Calu3 (cell line): Measurements from ENCODE around the gene RPS21. TPM values are rescaled to one million over a fixed set of nuclear protein-coding genes. Genes with fewer than 3 reads are reported as not detected.

Experiments
- BruUV-seq: library from RNA; stranded (reverse); fragments of 400-500 nt; replicated peaks from 2 replicates; lab custom pipeline; 2021; lab: Mats Ljungman, UMichigan
- CTCF ChIA-PET: fragments of 300-600 bp; sonication (Branson Sonifier 250); formaldehyde crosslinking; loops from one replicate; lab custom pipeline; 2022; ENCODE audit warnings: antibody characterized with exemption; lab: Charles Lee
- DNase-seq: peaks from one replicate; pipeline ENCODE4 v3.0.0; 2022
- H3K27ac Mint-ChIP-seq: one replicate; pipeline ENCODE4 v1.8.0; 2022; ENCODE audit warnings: mixed read lengths; ENCODE audit not compliant: unreplicated experiment
- H3K27me3 Mint-ChIP-seq: one replicate; pipeline ENCODE4 v1.8.0; 2022; ENCODE audit warnings: mixed read lengths; ENCODE audit not compliant: unreplicated experiment
- H3K36me3 Mint-ChIP-seq: one replicate; pipeline ENCODE4 v1.8.0; 2022; ENCODE audit warnings: mild to moderate bottlenecking, moderate library complexity, mixed read lengths; ENCODE audit not compliant: insufficient read depth, unreplicated experiment
- H3K4me1 Mint-ChIP-seq: one replicate; pipeline ENCODE4 v1.8.0; 2022; ENCODE audit warnings: mild to moderate bottlenecking, low read depth, mixed read lengths; ENCODE audit not compliant: unreplicated experiment
- H3K4me3 Mint-ChIP-seq: one replicate; pipeline ENCODE4 v1.8.0; 2022; ENCODE audit warnings: mild to moderate bottlenecking, low read depth, moderate library complexity, mixed read lengths; ENCODE audit not compliant: unreplicated experiment
- H3K9me3 Mint-ChIP-seq: one replicate; pipeline ENCODE4 v1.8.0; 2022; ENCODE audit warnings: low read depth, mixed read lengths; ENCODE audit not compliant: unreplicated experiment
- intact Hi-C: fragments of 100-400 bp; cut with micrococcal nuclease; formaldehyde crosslinking; loops from one replicate; pipeline ENCODE4 v1.10.0; 2022; ENCODE audit not compliant: unreplicated experiment
- total RNA-seq: library from RNA; stranded (reverse); gene quantifications from 2 replicates; pipeline ENCODE4 v1.2.3, GENCODE V29; 2022
- TF ChIP-seq, protein P1 (sequence below): fragments of 200-600 bp; IDR thresholded peaks from one replicate; pipeline ENCODE4 v1.8.0; 2022; ENCODE audit warnings: antibody characterized with exemption; ENCODE audit not compliant: unreplicated experiment

RPS21 gene
- total RNA-seq, 1 experiment from 2014 or later = 1,936 TPM

DNA sequence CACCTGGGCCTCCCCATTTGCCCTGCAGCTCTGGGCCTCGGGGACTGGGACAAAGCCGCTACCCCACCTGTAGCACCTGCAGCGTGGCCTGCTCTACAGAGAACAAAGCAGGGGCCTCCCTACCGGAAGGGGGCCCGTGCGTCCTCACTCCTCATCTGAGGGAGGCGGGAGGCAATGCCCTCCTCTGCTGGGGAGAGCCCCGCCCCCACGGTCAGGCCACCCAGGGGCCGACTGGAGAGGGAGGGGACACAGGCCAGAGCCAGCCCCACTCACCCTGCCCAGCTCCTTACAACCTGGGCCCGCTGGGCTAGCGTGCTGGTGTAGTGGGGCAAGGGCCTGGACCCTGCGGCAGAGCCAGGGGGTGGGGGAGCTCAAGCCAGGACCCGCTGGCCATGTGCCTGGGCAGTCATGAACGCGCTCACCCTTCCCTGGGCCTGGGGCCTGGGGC, 27.8 kb upstream of the RPS21 start:
- Mint-ChIP-seq H3K4me3 (peak overlapping the region; percentile 74), H3K36me3 (peaks cover 95% of the 10 kb centered on the region), H3K27ac (peak overlapping the region; percentile 87), H3K9me3 (no peaks in the 10 kb centered on the region), H3K4me1 (peaks cover 83% of the 10 kb centered on the region), H3K27me3 (no peaks in the 10 kb centered on the region)
- intact Hi-C loops = no loop called here
- CTCF ChIA-PET = interaction anchor here (0.6 to 1.5 kb wide), 5 partner anchors 9 to 57 kb away, joined by 3 to 11 read pairs (median 8); no protein-coding TSS in a partner anchor
- TF ChIP-seq, protein P1, sequence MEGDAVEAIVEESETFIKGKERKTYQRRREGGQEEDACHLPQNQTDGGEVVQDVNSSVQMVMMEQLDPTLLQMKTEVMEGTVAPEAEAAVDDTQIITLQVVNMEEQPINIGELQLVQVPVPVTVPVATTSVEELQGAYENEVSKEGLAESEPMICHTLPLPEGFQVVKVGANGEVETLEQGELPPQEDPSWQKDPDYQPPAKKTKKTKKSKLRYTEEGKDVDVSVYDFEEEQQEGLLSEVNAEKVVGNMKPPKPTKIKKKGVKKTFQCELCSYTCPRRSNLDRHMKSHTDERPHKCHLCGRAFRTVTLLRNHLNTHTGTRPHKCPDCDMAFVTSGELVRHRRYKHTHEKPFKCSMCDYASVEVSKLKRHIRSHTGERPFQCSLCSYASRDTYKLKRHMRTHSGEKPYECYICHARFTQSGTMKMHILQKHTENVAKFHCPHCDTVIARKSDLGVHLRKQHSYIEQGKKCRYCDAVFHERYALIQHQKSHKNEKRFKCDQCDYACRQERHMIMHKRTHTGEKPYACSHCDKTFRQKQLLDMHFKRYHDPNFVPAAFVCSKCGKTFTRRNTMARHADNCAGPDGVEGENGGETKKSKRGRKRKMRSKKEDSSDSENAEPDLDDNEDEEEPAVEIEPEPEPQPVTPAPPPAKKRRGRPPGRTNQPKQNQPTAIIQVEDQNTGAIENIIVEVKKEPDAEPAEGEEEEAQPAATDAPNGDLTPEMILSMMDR = no peak
- peak; percentile 89 for DNase-seq
- BruUV-seq = no TSS peak

DNA sequence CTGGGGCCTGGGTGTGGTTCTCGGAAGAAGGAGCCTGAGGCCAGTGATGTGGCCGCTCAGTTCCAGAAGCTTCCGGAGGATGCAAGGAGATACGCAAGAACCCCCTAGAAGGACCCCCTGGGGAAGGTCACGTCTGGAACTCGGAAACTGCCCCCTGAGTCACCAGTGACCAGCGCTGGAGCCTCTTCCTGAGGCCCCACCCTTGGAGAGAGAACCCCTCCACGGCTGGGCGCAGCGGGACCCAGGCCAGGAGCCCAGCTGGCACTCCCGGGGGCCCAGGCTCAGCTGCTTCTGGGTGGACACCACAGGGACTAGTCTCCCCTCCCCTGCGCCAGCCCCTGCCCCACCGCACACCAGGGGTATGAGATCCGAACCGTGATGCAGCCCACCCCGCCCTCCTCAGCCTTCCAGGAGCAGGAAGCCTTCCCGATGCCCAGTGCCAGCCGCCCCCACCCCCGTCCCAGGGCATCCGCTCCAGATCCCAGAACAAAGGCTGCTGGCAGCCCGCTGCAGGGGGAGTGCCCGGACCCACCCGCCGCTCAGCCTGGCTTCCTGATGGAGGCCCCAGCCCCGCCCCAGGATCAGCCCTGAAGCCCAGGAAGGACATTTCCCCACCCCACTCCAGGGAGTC, 27.3 kb upstream of the RPS21 start:
- Mint-ChIP-seq H3K4me3 (peak overlapping the region; percentile 74), H3K36me3 (peaks cover 96% of the 10 kb centered on the region)
- no TSS peak for BruUV-seq

DNA sequence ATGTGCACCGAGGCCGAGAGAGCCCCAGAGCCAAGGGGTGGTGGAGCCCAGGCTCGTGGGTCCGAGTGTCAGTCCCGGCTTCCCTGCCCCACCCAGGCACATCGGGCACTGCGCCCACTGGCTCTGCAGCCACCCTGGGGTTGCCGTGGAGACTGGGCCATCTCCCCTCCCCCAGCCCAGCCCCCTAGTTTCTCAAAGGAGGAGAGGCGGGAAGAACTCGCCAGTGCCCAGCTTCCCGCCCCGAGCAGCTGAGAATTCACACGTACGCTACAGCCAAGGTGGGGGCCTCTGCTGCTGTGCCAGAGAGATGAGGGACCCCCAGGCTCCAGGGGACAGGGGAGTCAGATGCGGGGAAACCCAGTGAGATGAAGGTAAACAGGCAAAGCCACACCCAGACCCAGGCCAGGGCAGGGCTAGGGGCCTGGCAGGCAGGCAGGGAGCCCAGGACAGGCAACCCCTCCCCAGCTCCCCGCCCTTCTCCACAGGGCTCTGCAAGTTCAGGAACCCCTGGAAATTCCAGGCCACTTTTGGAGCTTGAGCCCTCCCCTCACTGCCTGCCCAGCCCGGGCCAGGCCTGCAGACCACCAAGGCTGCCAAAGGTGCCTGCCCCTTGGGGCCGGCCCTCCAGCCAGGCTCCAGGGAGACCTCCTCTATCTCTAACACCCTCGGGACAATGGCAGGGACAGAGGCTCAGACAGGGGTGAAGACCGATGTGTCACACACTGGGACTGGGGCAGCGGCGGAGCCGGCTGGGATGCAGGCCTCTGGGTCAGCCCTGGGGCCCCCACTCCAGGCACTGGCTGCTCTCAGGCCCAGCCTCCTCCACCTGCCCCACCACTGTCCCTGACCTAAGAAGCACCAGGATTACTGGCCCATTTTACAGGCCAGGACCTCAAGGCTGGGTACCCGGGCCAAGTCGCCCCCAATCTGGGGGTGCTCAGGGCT, 25.8 kb upstream of the RPS21 start:
- intact Hi-C loops = no loop called here
- no peaks in the 10 kb centered on the region for H3K27me3 Mint-ChIP-seq
- peak overlapping the region; percentile 94 for H3K27ac Mint-ChIP-seq
- peaks cover 98% of the 10 kb centered on the region for H3K36me3 Mint-ChIP-seq
- no TSS peak for BruUV-seq
- DNase-seq = peak; percentile 82
- TF ChIP-seq, protein P1 = no peak
- peaks cover 90% of the 10 kb centered on the region for H3K4me1 Mint-ChIP-seq
- H3K4me3 Mint-ChIP-seq = peak overlapping the region; percentile 79
- H3K9me3 Mint-ChIP-seq = no peaks in the 10 kb centered on the region
- CTCF ChIA-PET = interaction anchor here (0.6 to 1.7 kb wide), 6 partner anchors 9 to 433 kb away, joined by 3 to 9 read pairs (median 6); no protein-coding TSS in a partner anchor

More for the DNA sequence above, 27.3 kb upstream of the RPS21 start:
- intact Hi-C loops = no loop called here
- DNase-seq = peak; percentile 88
- Mint-ChIP-seq H3K9me3 (no peaks in the 10 kb centered on the region), H3K27me3 (no peaks in the 10 kb centered on the region), H3K4me1 (peaks cover 83% of the 10 kb centered on the region), H3K27ac (peak overlapping the region; percentile 87)
- TF ChIP-seq, protein P1 = no peak
- CTCF ChIA-PET = interaction anchor here (0.6 to 1.5 kb wide), 5 partner anchors 9 to 57 kb away, joined by 3 to 11 read pairs (median 8); no protein-coding TSS in a partner anchor
